Endothelial cell of umbilical vein (primary cell): Measurements from ENCODE around the gene KIDINS220. TPM values are rescaled to one million over a fixed set of nuclear protein-coding genes. Genes with fewer than 3 reads are reported as not detected.

ENCODE experiments used
- BruUV-seq: library from RNA; stranded (reverse); fragments of 400-500 nt; replicated peaks from 2 replicates; lab custom pipeline; 2021; lab: Mats Ljungman, UMichigan
- CTCF ChIA-PET: fragments of 300-600, 350-600 bp; sonication (Branson Sonifier 250); formaldehyde crosslinking; loops from one replicate; lab custom pipeline; 2021; ENCODE audit warnings: antibody characterized with exemption, inconsistent platforms; lab: Charles Lee
- POLR2A ChIA-PET: fragments of 300-600, 350-600 bp; sonication (Branson Sonifier 250); formaldehyde crosslinking; loops from one replicate; lab custom pipeline; 2021; ENCODE audit warnings: antibody characterized with exemption, inconsistent platforms; lab: Charles Lee
- DNase-seq: peaks from one replicate; pipeline ENCODE4 v3.0.0-alpha.2; 2011; ENCODE audit warnings: low read depth, low spot score
- FAIRE-seq: peaks from 2 replicates; lab custom pipeline; 2011; peaks lifted over from hg19 to GRCh38; lab: Jason Lieb, UNC
- H2AFZ ChIP-seq: 2 replicates; pipeline ENCODE4 v1.6.0; 2012; ENCODE audit warnings: low read depth, low read length, control low read depth, inconsistent platforms
- H3K27ac ChIP-seq: 2 replicates; pipeline ENCODE4 v1.5.1; 2011; ENCODE audit warnings: low read depth, mild to moderate bottlenecking, control low read depth, low read length, moderate library complexity; ENCODE audit not compliant: insufficient read depth
- H3K27me3 ChIP-seq, 2 experiments: 2 replicates each; pipeline versions ENCODE4 v1.6.0 to v1.6.1; 2011; ENCODE audit warnings: low read length in 2 of 2, mixed read lengths in 1 of 2; ENCODE audit not compliant: control insufficient read depth in 2 of 2, insufficient read depth in 2 of 2
- H3K36me3 ChIP-seq, 2 experiments: 2 replicates in 1 of 2; 3 replicates in 1 of 2; pipeline ENCODE4 v1.5.1; 2011; ENCODE audit warnings: low read length in 2 of 2, mild to moderate bottlenecking in 1 of 2, moderate library complexity in 1 of 2; ENCODE audit not compliant: control insufficient read depth in 2 of 2, insufficient read depth in 2 of 2; ENCODE audit errors: extremely low read depth in 1 of 2
- H3K4me1 ChIP-seq: 3 replicates; pipeline ENCODE4 v1.5.1; 2011; ENCODE audit warnings: mild to moderate bottlenecking, low read length; ENCODE audit not compliant: control insufficient read depth, insufficient read depth; ENCODE audit errors: extremely low read depth
- H3K4me2 ChIP-seq: 2 replicates; pipeline ENCODE4 v1.6.1; 2011; ENCODE audit warnings: low read length, control low read depth, mixed read lengths; ENCODE audit not compliant: insufficient read depth
- H3K4me3 ChIP-seq, 3 experiments: fragments of 200-600 bp in 1 of 3; sonication (generic), shearing (Covaris generic) in 1 of 3; replicated peaks in 1 of 3; 2 replicates each; pipeline ENCODE4 v1.5.1; 2011 to 2016; ENCODE audit warnings: control low read depth in 3 of 3, low read length in 3 of 3, mild to moderate bottlenecking in 2 of 3, inconsistent platforms in 1 of 3, low read depth in 1 of 3, moderate library complexity in 1 of 3; ENCODE audit not compliant: insufficient read depth in 1 of 3
- H3K79me2 ChIP-seq: 2 replicates; pipeline ENCODE4 v1.6.0; 2012; ENCODE audit warnings: low read length, inconsistent platforms; ENCODE audit not compliant: control insufficient read depth, insufficient read depth
- H3K9ac ChIP-seq: replicated peaks from 2 replicates; pipeline ENCODE3; 2011; ENCODE audit warnings: low read length, control low read depth; ENCODE audit not compliant: insufficient read depth; ENCODE audit errors: extremely low read depth
- H3K9me1 ChIP-seq: replicated peaks from 3 replicates; pipeline ENCODE4 v1.6.0; 2011; ENCODE audit warnings: mild to moderate bottlenecking, low read length; ENCODE audit not compliant: control insufficient read depth, insufficient read depth; ENCODE audit errors: extremely low read depth
- H3K9me3 ChIP-seq: replicated peaks from 2 replicates; pipeline ENCODE4 v1.5.1; 2012; ENCODE audit warnings: low read length, inconsistent platforms; ENCODE audit not compliant: control insufficient read depth, insufficient read depth
- H4K20me1 ChIP-seq: replicated peaks from 2 replicates; pipeline ENCODE3; 2011; ENCODE audit warnings: mild to moderate bottlenecking, low read length; ENCODE audit not compliant: control insufficient read depth, insufficient read depth; ENCODE audit errors: extremely low read depth
- CTCF ChIP-seq, 2 donors: IDR thresholded peaks; 1 replicate in 1 of 2; 2 replicates in 1 of 2; pipeline ENCODE4 v1.5.1; 2011; ENCODE audit warnings: low read length in 2 of 2, mild to moderate bottlenecking in 2 of 2, moderate library complexity in 2 of 2, control low read depth in 1 of 2, inconsistent platforms in 1 of 2, low read depth in 1 of 2; ENCODE audit not compliant: insufficient read depth in 1 of 2; ENCODE audit errors: extremely low read depth in 1 of 2
- EZH2 ChIP-seq: IDR thresholded peaks from 2 replicates; pipeline ENCODE4 v1.6.1; 2012; ENCODE audit warnings: borderline replicate concordance, low read depth, mild to moderate bottlenecking, moderate library complexity, low read length, inconsistent platforms; ENCODE audit not compliant: severe bottlenecking
- FOS ChIP-seq: IDR thresholded peaks from 2 replicates; pipeline ENCODE4 v1.6.1; 2011; ENCODE audit warnings: mild to moderate bottlenecking, low read length, moderate library complexity, borderline replicate concordance; ENCODE audit not compliant: insufficient read depth
- GATA2 ChIP-seq: IDR thresholded peaks from 2 replicates; pipeline ENCODE4 v1.7.0; 2011; ENCODE audit warnings: low read depth, mild to moderate bottlenecking, moderate library complexity, mixed read lengths, low read length; ENCODE audit not compliant: insufficient read length, insufficient read depth
- JUN ChIP-seq: IDR thresholded peaks from 2 replicates; pipeline ENCODE4 v1.6.1; 2011; ENCODE audit warnings: borderline replicate concordance, low read depth; ENCODE audit not compliant: insufficient read length, insufficient read depth
- MYC ChIP-seq: IDR thresholded peaks from one replicate; pipeline ENCODE4 v1.6.1; 2011; ENCODE audit warnings: mild to moderate bottlenecking, low read depth, low read length
- POLR2A ChIP-seq: IDR thresholded peaks from 2 replicates; pipeline ENCODE4 v1.6.1; 2012; ENCODE audit warnings: low read depth, mild to moderate bottlenecking, control low read depth, low read length
- POLR2AphosphoS5 ChIP-seq: IDR thresholded peaks from 2 replicates; pipeline ENCODE4 v1.6.1; 2012; ENCODE audit warnings: low read depth, mild to moderate bottlenecking, control low read depth, low read length, moderate library complexity; ENCODE audit not compliant: insufficient read depth
- dilution Hi-C: fragments of 300-500 bp; cut with MboI; formaldehyde crosslinking; loops from one replicate; pipeline ENCODE4 v1.15.0; 2019; ENCODE audit warnings: low sequenced_read_pairs; ENCODE audit not compliant: extremely low pct_ligation_motif_present
- intact Hi-C: fragments of 100-400 bp; cut with micrococcal nuclease; formaldehyde crosslinking; loops from one replicate; pipeline ENCODE4 v1.10.0; 2022
- polyA plus RNA-seq, 4 experiments: library from polyadenylated mRNA; depleted of rRNA in 3 of 4; stranded (reverse) in 3 of 4; unstranded in 1 of 4; fragments of >200 nt; gene quantifications; 2 replicates each; pipeline versions ENCODE4 v1.2.1 to v1.2.3, GENCODE V29; 2011 to 2012; ENCODE audit warnings: missing spikeins in 1 of 4
- total RNA-seq: library from RNA; stranded (reverse); gene quantifications from 2 replicates; pipeline ENCODE4 v1.2.3, GENCODE V29; 2021
- TF ChIP-seq, protein P1 (sequence below): IDR thresholded peaks from 2 replicates; pipeline ENCODE4 v1.6.1; 2011; ENCODE audit not compliant: insufficient read depth, insufficient read length

KIDINS220 gene
- total and polyA plus RNA-seq, 2 donors (not counting 3 experiments of a cell fraction or from before 2014, with no cell fraction given), result 33.9 to 41.3 TPM

GRCh38 chr2:8752385-8752784 is 85.0 kb downstream of the KIDINS220 start:
- H3K27ac ChIP-seq, result no peak overlapping the region
- no peaks in the 10 kb centered on the region for H3K27me3 ChIP-seq
- H3K9me3 ChIP-seq, result no peaks in the 10 kb centered on the region
- no peak overlapping the region for H2AFZ ChIP-seq
- dilution Hi-C loops (no loop called here), intact Hi-C loops (no loop called here)
- no peak for DNase-seq
- CTCF ChIA-PET, result no interaction called here
- peaks cover 0 to 6% of the 10 kb centered on the region in 2 experiments for H3K36me3 ChIP-seq
- H3K4me1 ChIP-seq, result no peaks in the 10 kb centered on the region
- no peak for FAIRE-seq
- no peaks in the 10 kb centered on the region for H3K9me1 ChIP-seq
- H3K79me2 ChIP-seq, result no peaks in the 10 kb centered on the region
- H3K4me2 ChIP-seq, result no peak overlapping the region
- no peak for TF ChIP-seq POLR2AphosphoS5
- TF ChIP-seq CTCF (IDR thresholded peaks at IDR 0.05; ENCODE audit: extremely low read depth in 1 of 2, insufficient read depth in 1 of 2, low read depth in 1 of 2, low read length in 2 of 2), result no peak
- TF ChIP-seq JUN, result no peak
- TF ChIP-seq POLR2A, result no peak
- TF ChIP-seq GATA2, result no peak
- TF ChIP-seq MYC, result no peak
- TF ChIP-seq, protein P1, sequence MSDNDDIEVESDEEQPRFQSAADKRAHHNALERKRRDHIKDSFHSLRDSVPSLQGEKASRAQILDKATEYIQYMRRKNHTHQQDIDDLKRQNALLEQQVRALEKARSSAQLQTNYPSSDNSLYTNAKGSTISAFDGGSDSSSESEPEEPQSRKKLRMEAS, result no peak
- TF ChIP-seq FOS, result no peak
- TF ChIP-seq EZH2, result no peak
- H3K4me3 ChIP-seq, result no peak overlapping the region
- no peak overlapping the region for H3K9ac ChIP-seq
- POLR2A ChIA-PET, result no interaction called here
- BruUV-seq, result no TSS peak
- H4K20me1 ChIP-seq, result no peaks in the 10 kb centered on the region
